Right lobe of liver (tissue), 4 donors: ENCODE results near the gene BABAM1.

Experiments
- CTCF ChIP-seq, 4 donors: fragments of 200-600 bp in 3 of 4; fragments of 450-650 bp in 1 of 4; IDR thresholded peaks; one replicate each; pipeline versions ENCODE4 v1.5.1 to v1.8.0; 2016 to 2022; ENCODE audit warnings: antibody characterized with exemption in 4 of 4, mild to moderate bottlenecking in 2 of 4
- POLR2A ChIP-seq: fragments of 450-650 bp; IDR thresholded peaks from one replicate; pipeline ENCODE4 v1.6.1; 2017; ENCODE audit warnings: antibody characterized with exemption, mild to moderate bottlenecking
- donor health status: DM: no; HTN: no; CAD: no.
- donor health status: DM: no; HTN: no; CAD: no.
- donor health status: DM: no; HTN: yes; CAD: no.

GRCh38 chr19:17305517-17306284, 38.5 kb downstream of the BABAM1 start, which contains the start of gene MRPL34:
- TF ChIP-seq POLR2A (peak; percentile 81), CTCF (IDR thresholded peaks at IDR 0.05) (peak; percentile 79 to 90 (median 87))
